HL-60/S4 treated with phorbol 12-myristate 13-acetate at 8.2 ng/mL for 4 days and 3 days (cell line): ENCODE measurements around the gene AURKAIP1.
"Not testable (repeated sequence)": the region's sequence is repeated elsewhere in the genome, so short reads cannot be mapped to it uniquely, and the experiment has no call there.

Experiments
- in situ Hi-C: fragments of 300-500 bp; cut with MboI; formaldehyde crosslinking; loops from 2 replicates; pipeline ENCODE4 v1.15.0; 2022; ENCODE audit warnings: low sequenced_read_pairs

The AURKAIP1 gene

GRCh38 chr1:1406821-1407635 lies 32.0 kb upstream of the AURKAIP1 start, which contains the start of gene MRPL20:
MRPL20 (minus strand) TSS chr1:1407293; CDS start chr1:1407217, 76 bp downstream.
- in situ Hi-C loops: no loop called here

GRCh38 chr1:1406101-1406820 lies 31.3 kb upstream of the AURKAIP1 start:
- in situ Hi-C loops: no loop called here

GRCh38 chr1:1403653-1404052 lies 28.6 kb upstream of the AURKAIP1 start:
- in situ Hi-C loops: no loop called here

GRCh38 chr1:1402901-1403392 lies 27.9 kb upstream of the AURKAIP1 start:
- in situ Hi-C loops: not testable (repeated sequence)

GRCh38 chr1:1402072-1402900 lies 27.3 kb upstream of the AURKAIP1 start:
- in situ Hi-C loops: no loop called here

GRCh38 chr1:1401457-1402010 lies 26.5 kb upstream of the AURKAIP1 start:
- in situ Hi-C loops: no loop called here

GRCh38 chr1:1400576-1401456 lies 25.8 kb upstream of the AURKAIP1 start:
- in situ Hi-C loops: no loop called here

GRCh38 chr1:1399872-1400575 lies 25.0 kb upstream of the AURKAIP1 start:
- in situ Hi-C loops: no loop called here

GRCh38 chr1:1399187-1399871 lies 24.3 kb upstream of the AURKAIP1 start, which contains the start of gene CCNL2:
CCNL2 (minus strand) TSS chr1:1399335; CDS start chr1:1399306, 29 bp downstream.
- in situ Hi-C loops: no loop called here

GRCh38 chr1:1398677-1399186 lies 23.7 kb upstream of the AURKAIP1 start:
- in situ Hi-C loops: no loop called here

- in situ Hi-C loops: no loop called here
These were observed 23.0 kb upstream of the AURKAIP1 start for GRCh38 chr1:1397839-1398523.

- in situ Hi-C loops: no loop called here
These were observed 20.2 kb upstream of the AURKAIP1 start for GRCh38 chr1:1395166-1395565.

GRCh38 chr1:1394116-1394515 lies 19.1 kb upstream of the AURKAIP1 start:
- in situ Hi-C loops: no loop called here

- in situ Hi-C loops: no loop called here
These were observed 18.4 kb upstream of the AURKAIP1 start for GRCh38 chr1:1393428-1393827.

- in situ Hi-C loops: no loop called here
These were observed 18.0 kb upstream of the AURKAIP1 start for GRCh38 chr1:1393014-1393413.

GRCh38 chr1:1391225-1391624 lies 16.2 kb upstream of the AURKAIP1 start:
- in situ Hi-C loops: no loop called here

GRCh38 chr1:1390675-1391074 lies 15.7 kb upstream of the AURKAIP1 start:
- in situ Hi-C loops: no loop called here

- in situ Hi-C loops: no loop called here
These were observed 13.1 kb upstream of the AURKAIP1 start for GRCh38 chr1:1388078-1388472.
